ENCODE results near the gene KLC1.

Gene KLC1

DNA sequence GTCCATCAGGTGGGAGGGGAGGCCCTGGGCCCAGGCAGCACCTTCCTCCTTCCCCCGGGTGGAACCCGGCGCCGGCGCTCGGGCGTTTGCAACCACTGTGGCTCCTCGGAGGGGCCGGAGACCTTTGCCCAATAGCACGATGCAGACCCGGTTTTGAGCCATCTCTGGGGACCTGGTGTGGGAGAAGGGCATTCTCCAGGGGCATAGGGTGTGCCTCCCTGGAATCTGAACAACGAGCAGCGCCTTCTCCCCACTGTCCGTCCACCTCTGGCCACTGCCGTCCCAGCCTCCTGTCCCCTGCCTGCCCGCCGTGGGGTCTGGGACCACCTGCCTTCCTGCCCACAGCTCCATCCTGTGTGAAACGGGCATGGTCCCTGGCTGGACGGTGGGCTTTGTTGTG, 99.1 kb downstream of the KLC1 start:
- no peak for DNase-seq (ENCODE audit: low read depth, low spot score)
- peaks cover 1% of the 10 kb centered on the region; the same call in 1 of the 2 replicates for H3K4me1 ChIP-seq (ENCODE audit: control insufficient read depth, insufficient read depth, low read length)
- no CpG with 5 or more reads among the region's 19 CpGs for WGBS (ENCODE audit: insufficient coverage, insufficient read length)
- H3K27ac ChIP-seq (ENCODE audit: low read length): no peak overlapping the region
- no peak overlapping the region for H3K4me3 ChIP-seq (ENCODE audit: low read length)
- peaks cover 22% of the 10 kb centered on the region for H3K36me3 ChIP-seq (ENCODE audit: control insufficient read depth, insufficient read depth, low read length)
- no peaks in the 10 kb centered on the region for H3K9me3 ChIP-seq (ENCODE audit: control insufficient read depth, insufficient read depth, low read length)
- no peaks in the 10 kb centered on the region for H3K27me3 ChIP-seq (ENCODE audit: control insufficient read depth, insufficient read depth, low read length)

DNA sequence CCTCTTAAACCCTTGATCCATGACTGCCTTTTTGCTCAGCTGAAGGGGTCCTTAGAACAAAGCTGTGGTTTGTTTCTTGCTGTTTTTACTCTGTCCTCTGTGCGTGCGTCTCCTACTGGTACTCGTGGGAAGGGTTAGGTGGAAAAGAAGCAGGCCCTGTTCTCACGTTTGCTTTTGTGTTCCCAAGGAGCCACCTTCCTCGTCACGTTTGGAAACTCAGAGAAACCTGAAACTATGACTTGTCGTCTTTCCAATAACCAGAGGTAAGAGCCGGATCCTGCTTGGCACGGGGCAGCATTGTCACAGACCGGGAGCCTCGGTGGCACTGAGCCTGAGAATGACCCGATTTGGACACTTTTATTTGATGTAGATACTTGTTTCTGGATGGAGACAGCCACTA, 99.7 kb downstream of the KLC1 start:
- Histone ChIP-seq H3K27me3 (ENCODE audit: control insufficient read depth, insufficient read depth, low read length) (no peaks in the 10 kb centered on the region), H3K4me3 (ENCODE audit: low read length) (no peak overlapping the region), H3K9me3 (ENCODE audit: control insufficient read depth, insufficient read depth, low read length) (no peaks in the 10 kb centered on the region), H3K36me3 (ENCODE audit: control insufficient read depth, insufficient read depth, low read length) (peaks cover 24% of the 10 kb centered on the region), H3K4me1 (ENCODE audit: control insufficient read depth, insufficient read depth, low read length) (peaks cover 1% of the 10 kb centered on the region; the same call in 1 of the 2 replicates), H3K27ac (ENCODE audit: low read length) (no peak overlapping the region)
- DNase-seq (ENCODE audit: low read depth, low spot score): no peak
- no CpG with 5 or more reads among the region's 12 CpGs for WGBS (ENCODE audit: insufficient coverage, insufficient read length)

- no peaks in the 10 kb centered on the region for H3K27me3 ChIP-seq (ENCODE audit: control insufficient read depth, insufficient read depth, low read length)
- H3K4me1 ChIP-seq (ENCODE audit: control insufficient read depth, insufficient read depth, low read length): peaks cover 1% of the 10 kb centered on the region; the same call in 1 of the 2 replicates
- WGBS (ENCODE audit: insufficient coverage, insufficient read length): no CpG with 5 or more reads among the region's 24 CpGs
- no peaks in the 10 kb centered on the region for H3K9me3 ChIP-seq (ENCODE audit: control insufficient read depth, insufficient read depth, low read length)
- no peak for DNase-seq (ENCODE audit: low read depth, low spot score)
- no peak overlapping the region for H3K4me3 ChIP-seq (ENCODE audit: low read length)
- no peak overlapping the region for H3K27ac ChIP-seq (ENCODE audit: low read length)
- H3K36me3 ChIP-seq (ENCODE audit: control insufficient read depth, insufficient read depth, low read length): peaks cover 24% of the 10 kb centered on the region
Measured at GRCh38 chr14:103729496-103730448, 100.8 kb downstream of the KLC1 start.

- Histone ChIP-seq H3K4me1 (ENCODE audit: control insufficient read depth, insufficient read depth, low read length) (peaks cover 1% of the 10 kb centered on the region; the same call in 1 of the 2 replicates), H3K27ac (ENCODE audit: low read length) (no peak overlapping the region), H3K4me3 (ENCODE audit: low read length) (no peak overlapping the region), H3K36me3 (ENCODE audit: control insufficient read depth, insufficient read depth, low read length) (peaks cover 24% of the 10 kb centered on the region), H3K9me3 (ENCODE audit: control insufficient read depth, insufficient read depth, low read length) (no peaks in the 10 kb centered on the region), H3K27me3 (ENCODE audit: control insufficient read depth, insufficient read depth, low read length) (no peaks in the 10 kb centered on the region)
- DNase-seq (ENCODE audit: low read depth, low spot score): no peak
- WGBS (ENCODE audit: insufficient coverage, insufficient read length): no CpG with 5 or more reads among the region's 15 CpGs
Measured at GRCh38 chr14:103730490-103731035, 101.6 kb downstream of the KLC1 start.

GRCh38 chr14:103731481-103731880, 102.5 kb downstream of the KLC1 start:
- no CpG with 5 or more reads among the region's 15 CpGs for WGBS (ENCODE audit: insufficient coverage, insufficient read length)
- Histone ChIP-seq H3K27ac (ENCODE audit: low read length) (no peak overlapping the region), H3K4me3 (ENCODE audit: low read length) (no peak overlapping the region), H3K4me1 (ENCODE audit: control insufficient read depth, insufficient read depth, low read length) (peaks cover 1% of the 10 kb centered on the region; the same call in 1 of the 2 replicates), H3K27me3 (ENCODE audit: control insufficient read depth, insufficient read depth, low read length) (no peaks in the 10 kb centered on the region), H3K9me3 (ENCODE audit: control insufficient read depth, insufficient read depth, low read length) (no peaks in the 10 kb centered on the region), H3K36me3 (ENCODE audit: control insufficient read depth, insufficient read depth, low read length) (peaks cover 24% of the 10 kb centered on the region)
- no peak for DNase-seq (ENCODE audit: low read depth, low spot score)

- H3K27me3 ChIP-seq (ENCODE audit: control insufficient read depth, insufficient read depth, low read length): no peaks in the 10 kb centered on the region
- H3K36me3 ChIP-seq (ENCODE audit: control insufficient read depth, insufficient read depth, low read length): peaks cover 24% of the 10 kb centered on the region
- no peak overlapping the region for H3K4me3 ChIP-seq (ENCODE audit: low read length)
- H3K9me3 ChIP-seq (ENCODE audit: control insufficient read depth, insufficient read depth, low read length): no peaks in the 10 kb centered on the region
- no CpG with 5 or more reads among the region's 24 CpGs for WGBS (ENCODE audit: insufficient coverage, insufficient read length)
- no peak overlapping the region for H3K27ac ChIP-seq (ENCODE audit: low read length)
- DNase-seq (ENCODE audit: low read depth, low spot score): no peak
- H3K4me1 ChIP-seq (ENCODE audit: control insufficient read depth, insufficient read depth, low read length): no peaks in the 10 kb centered on the region; the same call in 1 of the 2 replicates
Measured at GRCh38 chr14:103731916-103732867, 103.2 kb downstream of the KLC1 start.

- H3K4me3 ChIP-seq (ENCODE audit: low read length): no peak overlapping the region
- H3K4me1 ChIP-seq (ENCODE audit: control insufficient read depth, insufficient read depth, low read length): no peaks in the 10 kb centered on the region; the same call in 1 of the 2 replicates
- whole genome bisulfite sequencing (ENCODE audit: insufficient coverage, insufficient read length): no CpG with 5 or more reads among the region's 9 CpGs
- H3K27me3 ChIP-seq (ENCODE audit: control insufficient read depth, insufficient read depth, low read length): no peaks in the 10 kb centered on the region
- H3K36me3 ChIP-seq (ENCODE audit: control insufficient read depth, insufficient read depth, low read length): peaks cover 24% of the 10 kb centered on the region
- no peak for DNase-seq (ENCODE audit: low read depth, low spot score)
- H3K27ac ChIP-seq (ENCODE audit: low read length): no peak overlapping the region
- H3K9me3 ChIP-seq (ENCODE audit: control insufficient read depth, insufficient read depth, low read length): no peaks in the 10 kb centered on the region
Measured at GRCh38 chr14:103732868-103733620, 104.0 kb downstream of the KLC1 start.

GRCh38 chr14:103733651-103734050, 104.6 kb downstream of the KLC1 start:
- H3K4me1 ChIP-seq (ENCODE audit: control insufficient read depth, insufficient read depth, low read length): no peaks in the 10 kb centered on the region; the same call in 1 of the 2 replicates
- H3K4me3 ChIP-seq (ENCODE audit: low read length): no peak overlapping the region
- no CpG with 5 or more reads among the region's 14 CpGs for WGBS (ENCODE audit: insufficient coverage, insufficient read length)
- no peak for DNase-seq (ENCODE audit: low read depth, low spot score)
- H3K27ac ChIP-seq (ENCODE audit: low read length): no peak overlapping the region
- H3K27me3 ChIP-seq (ENCODE audit: control insufficient read depth, insufficient read depth, low read length): no peaks in the 10 kb centered on the region
- H3K9me3 ChIP-seq (ENCODE audit: control insufficient read depth, insufficient read depth, low read length): no peaks in the 10 kb centered on the region
- H3K36me3 ChIP-seq (ENCODE audit: control insufficient read depth, insufficient read depth, low read length): peaks cover 24% of the 10 kb centered on the region

GRCh38 chr14:103734081-103734888, 105.3 kb downstream of the KLC1 start:
- H3K9me3 ChIP-seq (ENCODE audit: control insufficient read depth, insufficient read depth, low read length): no peaks in the 10 kb centered on the region
- DNase-seq (ENCODE audit: low read depth, low spot score): no peak
- WGBS (ENCODE audit: insufficient coverage, insufficient read length): no CpG with 5 or more reads among the region's 23 CpGs
- no peaks in the 10 kb centered on the region for H3K27me3 ChIP-seq (ENCODE audit: control insufficient read depth, insufficient read depth, low read length)
- H3K4me3 ChIP-seq (ENCODE audit: low read length): no peak overlapping the region
- peaks cover 21% of the 10 kb centered on the region for H3K36me3 ChIP-seq (ENCODE audit: control insufficient read depth, insufficient read depth, low read length)
- H3K27ac ChIP-seq (ENCODE audit: low read length): no peak overlapping the region
- H3K4me1 ChIP-seq (ENCODE audit: control insufficient read depth, insufficient read depth, low read length): no peaks in the 10 kb centered on the region; the same call in 1 of the 2 replicates

Measured in iPS DF 6.9 (cell line).